Measurements from ENCODE around the gene HTR2A. TPM values are rescaled to one million over a fixed set of nuclear protein-coding genes. Genes with fewer than 3 reads are reported as not detected.

HTR2A gene
- total and polyA plus RNA-seq, 3 donors from 2014 or later: 0.74 to 1.4 (median 1.0) TPM

DNA sequence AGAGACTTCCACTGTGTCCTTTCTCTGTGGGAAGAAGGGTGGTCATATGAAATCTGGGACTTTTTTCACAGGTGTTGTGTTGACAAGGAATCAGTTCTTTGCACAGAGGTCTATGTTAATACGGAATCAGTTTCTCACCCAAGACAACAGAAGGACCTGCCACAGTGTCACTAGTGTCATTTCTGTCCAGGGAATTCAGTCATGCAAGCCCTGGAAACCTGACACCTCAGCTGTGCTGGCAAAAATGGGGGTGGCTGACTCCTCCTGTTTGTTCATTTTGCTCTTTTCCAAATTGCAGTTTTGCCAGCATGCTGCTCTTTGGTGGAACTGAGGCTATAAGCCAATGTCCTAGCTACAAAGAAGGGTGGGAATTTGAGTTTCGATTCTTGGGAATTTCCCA, 50.1 kb downstream of the HTR2A start:
- Histone ChIP-seq H3K4me1 (no peaks in the 10 kb centered on the region), H3K36me3 (ENCODE audit: low read depth, missing control alignments) (no peaks in the 10 kb centered on the region), H3K9me3 (no peaks in the 10 kb centered on the region), H3K4me3 (no peak overlapping the region), H3K27ac (no peak overlapping the region), H3K27me3 (no peaks in the 10 kb centered on the region)
- DNase-seq: no peak
- no peak for TF ChIP-seq POLR2A (IDR thresholded peaks at IDR 0.05)
- TF ChIP-seq, protein P1, sequence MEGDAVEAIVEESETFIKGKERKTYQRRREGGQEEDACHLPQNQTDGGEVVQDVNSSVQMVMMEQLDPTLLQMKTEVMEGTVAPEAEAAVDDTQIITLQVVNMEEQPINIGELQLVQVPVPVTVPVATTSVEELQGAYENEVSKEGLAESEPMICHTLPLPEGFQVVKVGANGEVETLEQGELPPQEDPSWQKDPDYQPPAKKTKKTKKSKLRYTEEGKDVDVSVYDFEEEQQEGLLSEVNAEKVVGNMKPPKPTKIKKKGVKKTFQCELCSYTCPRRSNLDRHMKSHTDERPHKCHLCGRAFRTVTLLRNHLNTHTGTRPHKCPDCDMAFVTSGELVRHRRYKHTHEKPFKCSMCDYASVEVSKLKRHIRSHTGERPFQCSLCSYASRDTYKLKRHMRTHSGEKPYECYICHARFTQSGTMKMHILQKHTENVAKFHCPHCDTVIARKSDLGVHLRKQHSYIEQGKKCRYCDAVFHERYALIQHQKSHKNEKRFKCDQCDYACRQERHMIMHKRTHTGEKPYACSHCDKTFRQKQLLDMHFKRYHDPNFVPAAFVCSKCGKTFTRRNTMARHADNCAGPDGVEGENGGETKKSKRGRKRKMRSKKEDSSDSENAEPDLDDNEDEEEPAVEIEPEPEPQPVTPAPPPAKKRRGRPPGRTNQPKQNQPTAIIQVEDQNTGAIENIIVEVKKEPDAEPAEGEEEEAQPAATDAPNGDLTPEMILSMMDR (IDR thresholded peaks at IDR 0.05): no peak
- intact Hi-C loops (cut with DNase I; ENCODE audit: low total_unique reads): no loop called here
- WGBS, 2 donors: 75 to 92% methylated on average over 2 of the region's 2 CpGs

DNA sequence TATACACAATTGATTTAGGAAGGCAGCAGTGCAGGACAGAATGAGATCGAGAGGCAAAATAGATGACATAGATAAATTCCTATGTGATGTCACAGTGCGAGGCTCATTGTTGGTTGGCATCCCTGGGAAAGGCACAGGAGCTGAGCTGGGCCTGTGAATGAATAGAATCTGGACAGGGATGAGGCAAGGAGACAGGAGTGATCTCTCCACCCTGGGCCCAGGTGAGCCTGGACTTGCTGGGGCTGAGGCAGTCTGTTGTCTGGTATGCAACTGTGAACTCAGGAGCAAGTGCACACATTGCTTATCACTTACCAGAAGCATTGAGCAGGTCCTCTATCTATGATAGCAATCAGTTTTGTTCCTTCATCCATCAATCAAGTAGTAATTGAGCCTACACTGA, 51.7 kb downstream of the HTR2A start:
- Histone ChIP-seq H3K9me3 (no peaks in the 10 kb centered on the region), H3K4me3 (no peak overlapping the region), H3K36me3 (ENCODE audit: low read depth, missing control alignments) (no peaks in the 10 kb centered on the region), H3K4me1 (no peaks in the 10 kb centered on the region), H3K27me3 (no peaks in the 10 kb centered on the region), H3K27ac (no peak overlapping the region)
- intact Hi-C loops (cut with DNase I; ENCODE audit: low total_unique reads): no loop called here
- no peak for DNase-seq
- 91 to 96% methylated on average over 2 of the region's 2 CpGs for WGBS, 2 donors
- TF ChIP-seq, protein P1 (IDR thresholded peaks at IDR 0.05): no peak
- no peak for TF ChIP-seq POLR2A (IDR thresholded peaks at IDR 0.05)

DNA sequence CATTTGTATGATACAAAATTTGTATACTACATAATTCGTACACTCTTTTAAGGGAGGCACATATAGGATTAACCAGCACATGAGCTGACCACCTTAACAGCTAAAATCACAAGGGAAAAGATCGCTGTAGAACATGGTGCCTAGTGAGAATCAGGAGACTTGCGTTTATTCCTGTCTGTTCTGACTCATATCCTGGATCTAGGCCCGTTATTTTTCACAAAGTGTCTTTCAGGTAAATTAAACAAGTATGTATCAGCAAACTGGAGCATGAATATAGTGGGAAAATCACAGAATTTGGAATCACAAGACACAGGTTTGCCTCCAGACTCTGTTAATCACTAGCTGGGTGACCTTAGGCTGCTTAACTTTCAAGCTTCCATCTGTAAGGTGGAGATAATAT, 52.4 kb downstream of the HTR2A start:
- H3K36me3 ChIP-seq (ENCODE audit: low read depth, missing control alignments): no peaks in the 10 kb centered on the region
- WGBS, 2 donors: 81 to 84% methylated on average over 4 of the region's 4 CpGs
- no peaks in the 10 kb centered on the region for H3K9me3 ChIP-seq
- no peaks in the 10 kb centered on the region for H3K27me3 ChIP-seq
- DNase-seq: no peak
- intact Hi-C loops (cut with DNase I; ENCODE audit: low total_unique reads): no loop called here
- H3K4me3 ChIP-seq: no peak overlapping the region
- H3K27ac ChIP-seq: no peak overlapping the region
- TF ChIP-seq, protein P1 (IDR thresholded peaks at IDR 0.05): no peak
- no peak for TF ChIP-seq POLR2A (IDR thresholded peaks at IDR 0.05)
- no peaks in the 10 kb centered on the region for H3K4me1 ChIP-seq

DNA sequence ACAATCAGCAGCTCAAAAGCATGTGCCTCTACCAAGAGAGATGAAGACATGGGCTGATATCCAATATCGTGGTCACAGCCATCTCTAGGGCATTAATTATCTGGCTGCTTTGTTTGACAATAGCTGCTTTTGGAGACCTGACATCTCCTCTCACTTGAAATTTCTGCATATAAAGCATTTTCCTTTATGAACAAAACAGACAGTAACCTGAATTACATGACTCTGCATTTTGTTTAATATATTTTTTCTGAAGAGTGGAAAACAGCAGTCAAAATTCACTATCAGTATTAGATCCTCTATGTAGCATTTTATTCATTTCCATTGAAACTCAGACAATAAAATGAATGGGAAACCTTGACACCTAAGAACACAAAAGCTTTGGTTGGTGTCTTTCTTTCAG, 57.5 kb downstream of the HTR2A start:
- intact Hi-C loops (cut with DNase I; ENCODE audit: low total_unique reads): no loop called here

DNA sequence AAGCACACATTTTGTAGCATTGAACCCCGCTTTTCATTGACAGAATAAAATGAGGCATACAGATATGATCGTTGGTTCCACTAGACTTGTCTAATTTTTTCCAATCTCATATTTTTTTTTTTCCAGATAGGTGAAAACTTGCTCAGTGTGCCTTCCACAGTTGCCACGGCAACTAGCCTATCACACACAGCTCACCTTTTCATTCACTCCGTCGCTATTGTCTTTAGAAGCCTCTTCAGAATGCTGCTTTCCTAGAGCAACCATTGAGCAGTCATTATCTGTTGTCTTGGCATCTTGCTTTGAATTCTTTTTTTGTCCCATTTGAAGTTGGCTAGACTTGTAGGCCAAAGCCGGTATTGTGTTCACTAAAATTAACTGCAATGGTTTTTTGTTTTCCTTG, 62.2 kb downstream of the HTR2A start:
- Histone ChIP-seq H3K4me1 (no peaks in the 10 kb centered on the region), H3K9me3 (no peaks in the 10 kb centered on the region), H3K27me3 (no peaks in the 10 kb centered on the region), H3K27ac (no peak overlapping the region), H3K4me3 (no peak overlapping the region), H3K36me3 (ENCODE audit: low read depth, missing control alignments) (no peaks in the 10 kb centered on the region)
- DNase-seq: no peak
- TF ChIP-seq POLR2A (IDR thresholded peaks at IDR 0.05): no peak
- TF ChIP-seq, protein P1 (IDR thresholded peaks at IDR 0.05): no peak
- intact Hi-C loops (cut with DNase I; ENCODE audit: low total_unique reads): no loop called here
- 85 to 92% methylated on average over 6 of the region's 6 CpGs for WGBS, 2 donors

More for the DNA sequence above, 57.5 kb downstream of the HTR2A start:
- H3K4me1 ChIP-seq: no peaks in the 10 kb centered on the region
- no peak for DNase-seq
- H3K36me3 ChIP-seq (ENCODE audit: low read depth, missing control alignments): no peaks in the 10 kb centered on the region
- TF ChIP-seq, protein P1 (IDR thresholded peaks at IDR 0.05): no peak
- no peak for TF ChIP-seq POLR2A (IDR thresholded peaks at IDR 0.05)
- no peaks in the 10 kb centered on the region for H3K9me3 ChIP-seq
- WGBS, 2 donors: 58 to 68% methylated on average over 1 of the region's 1 CpG
- no peaks in the 10 kb centered on the region for H3K27me3 ChIP-seq
- H3K27ac ChIP-seq: no peak overlapping the region
- H3K4me3 ChIP-seq: no peak overlapping the region

Measured in testis (tissue), 3 donors.